ENCODE results near the gene KCNG4.
"Not testable (repeated sequence)": the region's sequence is repeated elsewhere in the genome, so short reads cannot be mapped to it uniquely, and the experiment has no call there.

The KCNG4 gene

GRCh38 chr16:84233748-84234147 lies 6.1 kb downstream of the KCNG4 start:
- DNase-seq = no peak

- no peak for DNase-seq
Observed at GRCh38 chr16:84232969-84233368, 6.8 kb downstream of the KCNG4 start.

GRCh38 chr16:84232060-84232459 lies 7.8 kb downstream of the KCNG4 start:
- no peak for DNase-seq

- no peak for DNase-seq
Observed at GRCh38 chr16:84229471-84229870, 10.3 kb downstream of the KCNG4 start.

DNA sequence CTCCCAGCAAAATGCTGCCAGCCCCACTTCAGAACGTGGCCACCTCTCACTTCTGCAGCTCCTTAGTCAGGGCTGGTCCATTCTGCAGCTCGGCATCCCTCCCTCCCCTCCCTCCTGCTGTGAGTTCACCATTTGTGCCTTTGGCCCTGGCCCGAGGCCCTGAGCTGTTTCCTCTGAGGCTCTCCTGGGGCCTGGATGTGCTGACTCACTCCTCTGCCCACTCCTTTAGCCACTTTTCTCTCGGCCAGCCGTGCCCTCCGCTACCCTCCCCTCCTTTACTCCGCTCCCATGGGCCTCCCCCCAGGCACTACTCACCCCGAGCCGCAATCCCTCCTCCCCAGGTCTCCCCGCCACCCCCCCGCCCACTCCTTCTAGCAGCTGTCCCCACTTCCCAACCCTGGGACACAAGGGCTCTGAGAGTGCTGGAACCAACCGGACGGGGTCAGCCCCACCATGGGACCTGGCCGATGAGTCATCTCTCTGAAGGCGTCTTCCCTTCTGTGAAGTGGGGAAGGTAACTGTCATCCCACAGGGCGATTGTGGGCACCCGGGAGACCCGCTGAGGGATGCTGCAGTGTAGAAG lies 11.5 kb downstream of the KCNG4 start:
- no peak for DNase-seq

DNA sequence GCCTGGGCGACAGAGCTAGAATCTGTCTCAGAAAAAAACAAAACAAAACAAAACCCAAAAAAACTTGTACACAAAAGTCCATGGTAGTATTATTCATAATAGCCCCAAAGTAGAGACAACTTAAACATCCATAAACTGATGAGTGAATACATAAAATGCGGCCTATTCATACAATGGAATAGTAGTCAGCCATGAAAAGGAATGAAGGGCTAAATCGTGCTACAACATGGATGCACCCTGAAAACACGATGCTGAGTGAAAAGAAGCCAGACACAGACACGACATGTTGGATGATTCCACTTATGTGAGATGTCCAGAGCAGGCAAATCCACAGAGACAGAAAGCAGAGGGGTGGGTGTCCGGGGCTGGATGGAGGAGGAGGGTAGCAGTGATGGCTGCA lies 12.3 kb downstream of the KCNG4 start:
- no peak for DNase-seq

GRCh38 chr16:84226026-84226425 lies 13.8 kb downstream of the KCNG4 start:
- DNase-seq = no peak

GRCh38 chr16:84225571-84225970 lies 14.2 kb downstream of the KCNG4 start:
- no peak for DNase-seq

- DNase-seq = no peak
Observed at GRCh38 chr16:84225126-84225525, 14.7 kb downstream of the KCNG4 start.

- no peak for DNase-seq
Observed at GRCh38 chr16:84224554-84224953, 15.3 kb downstream of the KCNG4 start.

DNA sequence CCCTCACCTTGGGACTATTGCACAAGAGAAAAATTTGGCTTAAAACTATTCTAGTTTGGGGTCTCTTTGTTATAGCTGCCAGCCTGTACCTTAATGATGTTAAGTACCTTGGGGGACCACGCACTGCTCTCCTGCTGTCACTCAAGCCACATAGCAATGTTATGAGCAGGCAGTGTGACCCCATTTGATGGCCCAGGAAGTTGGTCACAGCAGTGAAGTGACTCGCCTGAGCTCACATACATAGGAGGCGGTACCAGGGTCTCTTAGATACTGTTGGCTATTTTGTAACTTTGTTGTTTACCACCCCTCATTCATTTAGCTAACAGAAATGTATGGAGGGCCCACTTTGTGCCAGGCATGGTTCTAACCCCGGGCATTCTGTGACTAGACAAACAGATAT lies 16.4 kb downstream of the KCNG4 start:
- no peak for DNase-seq

- DNase-seq = no peak
Observed at GRCh38 chr16:84220851-84221250, 19.0 kb downstream of the KCNG4 start.

GRCh38 chr16:84218956-84219355 lies 20.9 kb downstream of the KCNG4 start:
- no peak for DNase-seq

GRCh38 chr16:84218176-84218823 lies 21.5 kb downstream of the KCNG4 start:
- DNase-seq = no peak

GRCh38 chr16:84216144-84216543 lies 23.7 kb downstream of the KCNG4 start:
- DNase-seq = not testable (repeated sequence)

DNA sequence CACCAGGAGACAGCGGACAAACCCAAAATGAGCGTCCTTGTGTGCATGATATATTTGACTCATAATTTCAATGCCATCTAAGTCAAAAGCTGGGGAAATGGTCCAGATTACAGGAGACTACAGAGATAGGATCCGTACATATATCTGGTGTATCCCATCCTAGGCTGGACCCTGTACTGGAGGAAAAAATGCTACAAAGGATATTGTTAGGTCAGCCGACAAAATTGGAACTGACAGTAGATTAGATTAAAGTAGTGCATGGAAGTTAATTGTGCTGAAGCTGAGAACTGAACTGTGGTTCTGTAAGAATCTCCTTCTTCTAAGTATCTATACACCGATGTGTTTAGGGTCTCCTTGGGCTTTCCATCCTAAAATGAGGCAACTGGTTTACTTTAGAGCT lies 24.3 kb downstream of the KCNG4 start:
- no peak for DNase-seq

DNA sequence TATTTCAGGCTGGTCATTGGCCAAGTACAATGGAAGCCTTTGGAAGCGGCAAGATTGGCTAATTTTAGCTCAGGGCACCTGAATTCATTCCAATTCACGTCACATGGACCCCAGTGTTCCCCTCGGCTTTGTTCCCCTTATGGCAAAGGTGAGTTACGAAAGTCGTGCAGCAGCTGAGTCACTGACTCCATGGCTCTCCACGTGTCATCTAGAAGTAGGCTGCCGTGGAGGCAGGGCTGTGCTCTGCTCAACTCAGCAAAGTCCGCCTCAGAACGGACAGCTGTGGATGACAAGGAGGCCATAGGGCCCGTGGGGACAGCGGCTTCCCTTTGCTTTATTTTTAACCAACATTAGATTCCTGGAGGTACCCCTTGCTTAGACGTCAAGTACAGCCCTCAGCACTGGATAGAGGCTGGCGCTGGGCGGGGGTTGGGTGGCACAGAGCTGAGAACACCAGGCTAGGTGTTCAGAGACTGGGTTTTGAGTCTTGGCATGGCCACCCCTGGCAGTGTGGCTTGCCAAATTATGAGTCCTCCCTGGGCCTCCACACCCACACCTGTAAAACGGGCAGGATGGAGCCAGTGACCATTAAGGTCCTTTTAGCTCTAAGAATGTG lies 25.3 kb downstream of the KCNG4 start:
- no peak for DNase-seq

- no peak for DNase-seq
Observed at GRCh38 chr16:84212631-84213030, 27.2 kb downstream of the KCNG4 start.

DNA sequence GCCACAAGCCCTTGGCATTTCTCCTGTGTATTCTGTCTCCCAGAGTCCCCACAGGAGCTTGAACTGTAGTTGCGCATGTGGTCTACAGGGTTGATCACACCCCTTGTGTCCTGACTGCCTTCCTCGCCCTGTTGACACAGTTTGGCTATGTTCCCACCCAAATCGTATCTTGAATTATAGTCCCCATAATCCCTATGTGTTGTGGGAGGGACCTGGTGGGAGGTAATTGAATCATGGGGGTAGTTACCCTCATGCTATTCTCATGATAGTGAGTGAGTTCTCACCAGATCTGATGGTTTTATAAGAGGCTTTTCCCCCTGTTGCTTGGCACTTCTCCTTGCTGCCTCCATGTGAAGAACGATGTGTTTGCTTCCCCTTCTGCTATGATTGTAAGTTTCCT lies 27.7 kb downstream of the KCNG4 start:
- no peak for DNase-seq

DNA sequence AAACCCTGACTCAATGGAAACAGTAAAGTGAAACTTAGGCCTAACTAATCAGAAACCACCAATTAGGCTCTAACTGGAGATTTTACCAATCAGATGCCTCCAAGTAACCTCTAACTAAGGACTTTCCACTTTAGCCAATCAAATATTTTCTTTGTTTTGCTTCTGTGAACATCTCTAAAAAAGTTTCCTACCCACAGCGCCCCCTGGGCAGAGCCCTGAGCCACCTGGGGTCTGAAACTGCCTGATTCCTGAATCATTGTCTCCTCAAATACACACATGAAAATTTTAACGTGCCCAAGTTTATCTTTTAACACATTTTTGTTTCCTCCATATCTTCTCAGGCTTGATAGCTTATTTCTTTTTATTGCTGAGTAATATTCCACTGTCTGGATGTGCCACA lies 29.8 kb downstream of the KCNG4 start:
- no peak for DNase-seq

DNA sequence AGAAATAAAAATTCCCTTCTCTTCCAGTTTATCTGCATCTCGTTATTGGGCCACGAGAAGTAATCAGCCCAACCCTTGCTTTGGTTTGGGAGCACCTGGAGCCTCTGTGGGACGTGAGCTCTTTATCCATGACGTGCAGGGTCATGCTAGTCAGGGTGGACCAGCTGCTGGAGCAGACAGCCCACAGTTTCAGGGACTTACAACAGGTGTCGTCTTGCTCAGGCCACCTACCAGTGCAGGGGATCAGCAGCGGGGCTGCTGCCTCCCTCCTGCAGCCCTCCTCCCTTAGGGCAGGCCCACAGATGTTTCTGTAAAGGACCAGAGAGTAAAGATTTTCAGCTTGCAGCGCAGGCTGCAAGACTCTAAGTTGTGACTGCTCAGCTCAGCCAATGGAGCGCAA lies 31.9 kb downstream of the KCNG4 start:
- DNase-seq = no peak

DNA sequence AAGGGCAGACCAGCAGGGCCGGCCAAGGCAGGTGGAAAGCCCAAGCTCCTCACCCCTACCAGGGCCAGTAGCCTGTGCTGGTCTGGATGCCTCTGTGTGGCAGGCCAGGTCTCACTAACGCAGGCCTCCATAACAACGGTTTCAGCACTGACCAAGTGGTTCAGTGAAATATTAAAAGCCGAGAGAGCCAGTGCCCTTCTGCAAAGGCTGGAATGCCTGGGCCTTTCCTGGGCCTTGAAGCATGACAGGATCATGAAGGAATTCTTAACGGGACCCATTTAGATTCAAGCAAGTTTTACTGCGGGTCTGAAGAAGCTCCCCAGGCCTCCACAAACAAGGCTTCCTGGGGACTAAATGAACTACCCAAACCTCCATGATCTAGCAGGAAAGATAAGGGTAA lies 32.6 kb downstream of the KCNG4 start:
- no peak for DNase-seq

- DNase-seq = no peak
Observed at GRCh38 chr16:84205976-84206691, 33.7 kb downstream of the KCNG4 start.

DNA sequence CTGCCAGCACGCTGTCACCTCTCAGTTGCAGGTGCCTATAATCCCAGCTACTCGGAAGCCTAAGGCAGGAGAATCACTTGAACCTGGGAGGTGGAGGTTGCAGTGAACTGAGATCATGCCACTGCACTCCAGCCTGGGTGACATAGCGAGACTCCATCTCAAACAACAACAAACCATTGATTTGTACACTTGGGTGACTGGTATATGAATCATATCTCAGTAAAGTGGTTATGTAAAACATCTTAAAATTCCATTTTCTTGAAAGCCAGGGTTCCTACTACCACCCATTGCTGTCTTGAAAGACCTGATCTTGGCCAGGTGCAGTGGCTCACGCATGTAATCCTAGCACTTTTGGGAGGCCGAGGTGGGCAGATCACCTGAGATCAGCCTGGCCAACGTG lies 34.7 kb downstream of the KCNG4 start:
- not testable (repeated sequence) for DNase-seq

Measured in cortex of kidney (tissue), 1 donor.